Liver (tissue), 9 donors: ENCODE results near the gene NDUFV3. TPM values are rescaled to one million over a fixed set of nuclear protein-coding genes. Genes with fewer than 3 reads are reported as not detected.

Experiments
- DNase-seq: peaks from one replicate; pipeline ENCODE4 v3.0.0-alpha.2; 2017; ENCODE audit warnings: low spot score
- H3K27ac ChIP-seq, 2 donors: one replicate each; pipeline ENCODE4 v1.7.0; 2013; ENCODE audit warnings: inconsistent platforms in 2 of 2, low read length in 2 of 2, control low read depth in 1 of 2, low read depth in 1 of 2, mild to moderate bottlenecking in 1 of 2
- H3K27me3 ChIP-seq, 4 donors: one replicate each; pipeline versions ENCODE4 v1.6.1 to v1.7.0; 2013; ENCODE audit warnings: low read length in 3 of 4, inconsistent platforms in 1 of 4, mild to moderate bottlenecking in 1 of 4, moderate library complexity in 1 of 4; ENCODE audit not compliant: control insufficient read depth in 4 of 4, insufficient read depth in 4 of 4
- H3K36me3 ChIP-seq, 4 donors: one replicate each; pipeline versions ENCODE4 v1.6.1 to v1.7.0; 2013; ENCODE audit warnings: low read length in 3 of 4, mild to moderate bottlenecking in 3 of 4, low read depth in 1 of 4, moderate library complexity in 1 of 4; ENCODE audit not compliant: control insufficient read depth in 4 of 4, insufficient read depth in 3 of 4
- H3K4me1 ChIP-seq, 4 donors: one replicate each; pipeline versions ENCODE4 v1.6.1 to v1.7.0; 2013; ENCODE audit warnings: low read length in 3 of 4, mild to moderate bottlenecking in 3 of 4, moderate library complexity in 1 of 4; ENCODE audit not compliant: control insufficient read depth in 4 of 4, insufficient read depth in 4 of 4
- H3K4me3 ChIP-seq, 3 donors: one replicate each; pipeline versions ENCODE4 v1.6.1 to v1.7.0; 2013; ENCODE audit warnings: low read length in 3 of 3, control low read depth in 1 of 3, low read depth in 1 of 3, mild to moderate bottlenecking in 1 of 3
- H3K9ac ChIP-seq, 2 donors: one replicate each; pipeline ENCODE4 v1.7.0; 2013; ENCODE audit warnings: low read length in 2 of 2, mild to moderate bottlenecking in 2 of 2, moderate library complexity in 2 of 2, control low read depth in 1 of 2, low read depth in 1 of 2
- H3K9me3 ChIP-seq, 4 donors: one replicate each; pipeline versions ENCODE4 v1.6.1 to v1.7.0; 2013; ENCODE audit warnings: low read length in 3 of 4; ENCODE audit not compliant: control insufficient read depth in 4 of 4
- EGR1 ChIP-seq, 2 donors: IDR thresholded peaks; 2 replicates each; pipeline ENCODE4 v1.6.1; 2016 to 2018; ENCODE audit warnings: antibody characterized with exemption in 2 of 2, low read depth in 2 of 2
- FOXA1 ChIP-seq: IDR thresholded peaks from 2 replicates; pipeline ENCODE4 v1.6.1; 2016; ENCODE audit warnings: antibody characterized with exemption
- FOXA2 ChIP-seq: IDR thresholded peaks from 2 replicates; pipeline ENCODE4 v1.6.1; 2016; ENCODE audit warnings: antibody characterized with exemption
- GABPA ChIP-seq, 2 donors: IDR thresholded peaks in 1 of 2; conservative IDR thresholded peaks in 1 of 2; 2 replicates each; pipeline ENCODE4 v1.6.1; 2016; ENCODE audit warnings: antibody characterized with exemption in 2 of 2, mild to moderate bottlenecking in 1 of 2, moderate library complexity in 1 of 2
- HNF4A ChIP-seq, 2 donors: conservative IDR thresholded peaks; 2 replicates each; pipeline ENCODE4 v1.6.1; 2016; ENCODE audit warnings: antibody characterized with exemption in 2 of 2, mild to moderate bottlenecking in 2 of 2
- HNF4G ChIP-seq: IDR thresholded peaks from 2 replicates; pipeline ENCODE4 v1.6.1; 2016; ENCODE audit warnings: antibody characterized with exemption
- JUND ChIP-seq, 2 donors: IDR thresholded peaks; 2 replicates each; pipeline ENCODE4 v1.6.1; 2016; ENCODE audit warnings: antibody characterized with exemption in 2 of 2
- NR2F2 ChIP-seq: IDR thresholded peaks from 2 replicates; pipeline ENCODE4 v1.6.1; 2016; ENCODE audit warnings: antibody characterized with exemption
- RAD21 ChIP-seq, 2 donors: IDR thresholded peaks; 2 replicates each; pipeline ENCODE4 v1.6.1; 2016; ENCODE audit warnings: antibody characterized with exemption in 2 of 2, mild to moderate bottlenecking in 2 of 2
- RXRA ChIP-seq, 2 donors: IDR thresholded peaks; 2 replicates each; pipeline ENCODE4 v1.6.1; 2017 to 2018; ENCODE audit warnings: antibody characterized with exemption in 2 of 2, mild to moderate bottlenecking in 1 of 2
- TAF1 ChIP-seq: conservative IDR thresholded peaks from 2 replicates; pipeline ENCODE4 v1.6.1; 2016; ENCODE audit warnings: antibody characterized with exemption, mild to moderate bottlenecking
- YY1 ChIP-seq: IDR thresholded peaks from 2 replicates; pipeline ENCODE4 v1.6.1; 2016; ENCODE audit warnings: antibody characterized with exemption, mild to moderate bottlenecking
- WGBS: extraction: QIAGEN DNeasy Blood & Tissue Kit; methylation state at CpG from one replicate; pipeline ENCODE4 v1.1.7; 2013; 5-methylcytosine and 5-hydroxymethylcytosine counted together
- polyA plus RNA-seq, 2 donors: library from polyadenylated mRNA; stranded (reverse) in 1 of 2; unstranded in 1 of 2; fragments of 200-250 nt in 1 of 2; fragments of >200 nt in 1 of 2; fragmentation: Nextera tagmentation in 1 of 2; extraction: Ambion mirVana in 1 of 2; gene quantifications; one replicate each; pipeline versions ENCODE4 v1.2.1 to v1.2.3, GENCODE V29; 2013 to 2015
- total RNA-seq, 2 donors: library from RNA; depleted of rRNA; stranded (reverse); fragments of >200 nt; gene quantifications; one replicate each; pipeline ENCODE4 v1.2.3, GENCODE V29; 2014
- TF ChIP-seq, protein P1 (sequence below): fragments of 150-350 bp; IDR thresholded peaks from 2 replicates; pipeline ENCODE4 v1.5.1; 2017; ENCODE audit warnings: improper control_type of control experiment, low read depth, low read length; ENCODE audit not compliant: missing input control
- TF ChIP-seq, protein P2 (sequence below): IDR thresholded peaks from 2 replicates; pipeline ENCODE4 v1.6.1; 2016; ENCODE audit warnings: antibody characterized with exemption
- TF ChIP-seq, protein P3 (sequence below): IDR thresholded peaks from 2 replicates; pipeline ENCODE4 v1.6.1; 2016; ENCODE audit warnings: antibody characterized with exemption, mild to moderate bottlenecking
- TF ChIP-seq, protein P4 (sequence below): IDR thresholded peaks from 2 replicates; pipeline ENCODE4 v1.6.1; 2016; ENCODE audit warnings: antibody characterized with exemption
- donor health status: healthy.
- donor health status: healthy.
- donor health status: healthy.
- donor health status: healthy.
- donor health status: healthy.

NDUFV3 gene
- total and polyA plus RNA-seq, 4 donors, result 15.8 to 31.3 (median 21.9) TPM

DNA sequence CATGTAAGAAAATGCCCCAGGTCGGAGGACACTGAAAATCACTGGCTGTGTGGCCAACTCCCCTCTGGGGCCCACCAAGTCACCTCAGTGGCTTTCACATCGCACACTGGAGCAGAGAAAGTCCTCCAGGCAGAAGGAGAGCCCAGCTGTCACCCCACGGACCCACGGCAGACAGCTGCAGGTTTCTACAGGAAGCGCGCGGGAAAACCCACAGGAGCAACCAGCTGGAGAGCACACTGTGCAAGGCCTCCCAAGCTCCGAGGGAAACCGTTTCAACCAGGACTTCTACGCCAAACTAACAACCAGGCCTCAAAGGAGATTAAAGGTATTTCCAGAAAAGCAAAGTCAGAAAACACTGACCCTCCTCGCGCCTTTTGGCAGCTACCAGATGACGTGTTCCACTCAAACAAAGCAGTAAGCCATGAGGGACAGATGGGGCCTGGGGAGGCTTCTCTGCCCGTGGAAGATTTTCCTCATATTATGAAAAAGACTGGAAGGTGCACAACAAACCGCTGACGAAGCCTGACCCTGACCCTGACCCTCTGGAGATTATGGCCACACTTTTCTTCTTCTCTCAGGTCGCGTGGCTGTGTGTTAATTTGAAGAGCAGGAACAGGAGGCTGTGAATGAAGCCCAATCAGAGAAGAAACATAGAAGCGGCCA lies 34.8 kb upstream of the NDUFV3 start:
- 89% methylated on average over 19 of the region's 19 CpGs for WGBS
- Histone ChIP-seq H3K36me3 (peaks cover 9 to 85% (median 33%) of the 10 kb centered on the region in 4 donors), H3K4me3 (no peak overlapping the region), H3K27me3 (no peaks in the 10 kb centered on the region), H3K4me1 (peaks cover 0 to 2% (median 0%) of the 10 kb centered on the region in 4 donors), H3K27ac (no peak overlapping the region), H3K9ac (no peak overlapping the region), H3K9me3 (no peaks in the 10 kb centered on the region)
- no peak for TF ChIP-seq FOXA2
- TF ChIP-seq TAF1, result no peak
- no peak for TF ChIP-seq NR2F2
- TF ChIP-seq, protein P1, sequence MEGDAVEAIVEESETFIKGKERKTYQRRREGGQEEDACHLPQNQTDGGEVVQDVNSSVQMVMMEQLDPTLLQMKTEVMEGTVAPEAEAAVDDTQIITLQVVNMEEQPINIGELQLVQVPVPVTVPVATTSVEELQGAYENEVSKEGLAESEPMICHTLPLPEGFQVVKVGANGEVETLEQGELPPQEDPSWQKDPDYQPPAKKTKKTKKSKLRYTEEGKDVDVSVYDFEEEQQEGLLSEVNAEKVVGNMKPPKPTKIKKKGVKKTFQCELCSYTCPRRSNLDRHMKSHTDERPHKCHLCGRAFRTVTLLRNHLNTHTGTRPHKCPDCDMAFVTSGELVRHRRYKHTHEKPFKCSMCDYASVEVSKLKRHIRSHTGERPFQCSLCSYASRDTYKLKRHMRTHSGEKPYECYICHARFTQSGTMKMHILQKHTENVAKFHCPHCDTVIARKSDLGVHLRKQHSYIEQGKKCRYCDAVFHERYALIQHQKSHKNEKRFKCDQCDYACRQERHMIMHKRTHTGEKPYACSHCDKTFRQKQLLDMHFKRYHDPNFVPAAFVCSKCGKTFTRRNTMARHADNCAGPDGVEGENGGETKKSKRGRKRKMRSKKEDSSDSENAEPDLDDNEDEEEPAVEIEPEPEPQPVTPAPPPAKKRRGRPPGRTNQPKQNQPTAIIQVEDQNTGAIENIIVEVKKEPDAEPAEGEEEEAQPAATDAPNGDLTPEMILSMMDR, result no peak
- no peak for TF ChIP-seq GABPA (IDR thresholded peaks at IDR 0.05 in 1 of 2, conservative IDR thresholded peaks at IDR 0.05 in 1 of 2)
- no peak for TF ChIP-seq HNF4G
- TF ChIP-seq, protein P2, sequence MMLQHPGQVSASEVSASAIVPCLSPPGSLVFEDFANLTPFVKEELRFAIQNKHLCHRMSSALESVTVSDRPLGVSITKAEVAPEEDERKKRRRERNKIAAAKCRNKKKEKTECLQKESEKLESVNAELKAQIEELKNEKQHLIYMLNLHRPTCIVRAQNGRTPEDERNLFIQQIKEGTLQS, result no peak
- TF ChIP-seq JUND (IDR thresholded peaks at IDR 0.05), result no peak
- TF ChIP-seq, protein P3, sequence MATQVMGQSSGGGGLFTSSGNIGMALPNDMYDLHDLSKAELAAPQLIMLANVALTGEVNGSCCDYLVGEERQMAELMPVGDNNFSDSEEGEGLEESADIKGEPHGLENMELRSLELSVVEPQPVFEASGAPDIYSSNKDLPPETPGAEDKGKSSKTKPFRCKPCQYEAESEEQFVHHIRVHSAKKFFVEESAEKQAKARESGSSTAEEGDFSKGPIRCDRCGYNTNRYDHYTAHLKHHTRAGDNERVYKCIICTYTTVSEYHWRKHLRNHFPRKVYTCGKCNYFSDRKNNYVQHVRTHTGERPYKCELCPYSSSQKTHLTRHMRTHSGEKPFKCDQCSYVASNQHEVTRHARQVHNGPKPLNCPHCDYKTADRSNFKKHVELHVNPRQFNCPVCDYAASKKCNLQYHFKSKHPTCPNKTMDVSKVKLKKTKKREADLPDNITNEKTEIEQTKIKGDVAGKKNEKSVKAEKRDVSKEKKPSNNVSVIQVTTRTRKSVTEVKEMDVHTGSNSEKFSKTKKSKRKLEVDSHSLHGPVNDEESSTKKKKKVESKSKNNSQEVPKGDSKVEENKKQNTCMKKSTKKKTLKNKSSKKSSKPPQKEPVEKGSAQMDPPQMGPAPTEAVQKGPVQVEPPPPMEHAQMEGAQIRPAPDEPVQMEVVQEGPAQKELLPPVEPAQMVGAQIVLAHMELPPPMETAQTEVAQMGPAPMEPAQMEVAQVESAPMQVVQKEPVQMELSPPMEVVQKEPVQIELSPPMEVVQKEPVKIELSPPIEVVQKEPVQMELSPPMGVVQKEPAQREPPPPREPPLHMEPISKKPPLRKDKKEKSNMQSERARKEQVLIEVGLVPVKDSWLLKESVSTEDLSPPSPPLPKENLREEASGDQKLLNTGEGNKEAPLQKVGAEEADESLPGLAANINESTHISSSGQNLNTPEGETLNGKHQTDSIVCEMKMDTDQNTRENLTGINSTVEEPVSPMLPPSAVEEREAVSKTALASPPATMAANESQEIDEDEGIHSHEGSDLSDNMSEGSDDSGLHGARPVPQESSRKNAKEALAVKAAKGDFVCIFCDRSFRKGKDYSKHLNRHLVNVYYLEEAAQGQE, result no peak
- TF ChIP-seq FOXA1, result no peak
- no peak for TF ChIP-seq RAD21 (IDR thresholded peaks at IDR 0.05)
- no peak for TF ChIP-seq HNF4A (conservative IDR thresholded peaks at IDR 0.05)
- TF ChIP-seq EGR1 (IDR thresholded peaks at IDR 0.05; ENCODE audit: low read depth in 2 of 2), result no peak
- TF ChIP-seq, protein P4, sequence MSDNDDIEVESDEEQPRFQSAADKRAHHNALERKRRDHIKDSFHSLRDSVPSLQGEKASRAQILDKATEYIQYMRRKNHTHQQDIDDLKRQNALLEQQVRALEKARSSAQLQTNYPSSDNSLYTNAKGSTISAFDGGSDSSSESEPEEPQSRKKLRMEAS, result no peak
- TF ChIP-seq YY1, result no peak
- DNase-seq, result no peak

DNA sequence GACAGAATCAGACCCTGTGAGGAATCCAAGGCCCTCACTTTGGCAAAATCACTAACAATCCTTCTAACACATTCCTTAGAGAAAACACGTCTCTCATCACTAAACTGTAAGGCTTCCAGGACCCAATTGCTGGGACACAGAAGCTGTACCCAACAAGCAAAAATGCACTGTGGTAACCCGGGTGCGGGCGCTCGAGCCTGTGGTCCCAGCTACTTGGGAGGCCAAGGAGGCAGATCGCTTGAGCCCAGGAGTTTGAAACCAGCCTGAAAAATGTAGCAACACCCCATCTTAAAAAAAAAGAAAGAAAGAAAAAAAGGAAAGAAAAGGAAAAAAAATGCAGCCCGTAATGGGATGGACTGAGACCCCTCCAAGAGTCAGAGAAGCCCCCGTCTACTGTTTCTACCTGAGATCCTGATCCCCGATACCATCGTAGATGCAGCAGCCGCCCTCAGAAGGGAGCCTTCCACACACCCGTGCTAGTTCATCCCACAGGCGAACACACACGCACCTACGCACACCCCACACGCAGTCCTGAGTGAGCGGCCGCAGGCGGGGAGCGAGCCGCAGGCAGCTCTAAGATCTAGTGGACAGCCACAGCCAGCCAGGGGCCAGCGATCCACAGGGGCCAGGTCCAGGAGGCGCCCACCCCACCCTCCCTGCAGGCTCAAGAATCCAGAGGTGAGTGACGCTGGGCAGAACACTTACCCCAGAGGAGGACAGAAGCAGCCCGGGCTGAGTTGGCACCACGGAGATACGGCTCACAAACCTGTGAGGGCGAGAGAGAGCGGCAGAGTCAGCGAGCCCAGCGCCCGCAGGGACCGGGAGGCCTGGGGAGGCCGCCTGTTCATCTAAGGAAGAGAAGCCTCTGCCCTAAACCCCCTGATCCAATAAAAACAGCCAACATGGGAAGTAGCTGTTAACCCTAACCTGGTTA lies 33.9 kb upstream of the NDUFV3 start:
- Histone ChIP-seq H3K9ac (no peak overlapping the region), H3K27me3 (no peaks in the 10 kb centered on the region), H3K4me1 (peaks cover 0 to 5% (median 0%) of the 10 kb centered on the region in 4 donors), H3K4me3 (no peak overlapping the region), H3K9me3 (no peaks in the 10 kb centered on the region), H3K27ac (no peak overlapping the region), H3K36me3 (peaks cover 5 to 76% (median 28%) of the 10 kb centered on the region in 4 donors)
- WGBS, result 94% methylated on average over 34 of the region's 34 CpGs
- DNase-seq, result no peak
- TF ChIP-seq, protein P3, result no peak
- TF ChIP-seq RXRA (IDR thresholded peaks at IDR 0.05) (no peak), NR2F2 (no peak), TAF1 (no peak)
